Caco-2 (cell line): ENCODE measurements around the gene PARD3B. TPM values are rescaled to one million over a fixed set of nuclear protein-coding genes. Genes with fewer than 3 reads are reported as not detected.

ENCODE experiments used
- BruUV-seq: library from RNA; stranded (reverse); fragments of 400-500 nt; replicated peaks from 2 replicates; lab custom pipeline; 2021; lab: Mats Ljungman, UMichigan
- CTCF ChIA-PET: fragments of 300-600 bp; sonication (Branson Sonifier 250); formaldehyde crosslinking; loops from one replicate; lab custom pipeline; 2022; ENCODE audit warnings: antibody characterized with exemption; lab: Charles Lee
- POLR2A ChIA-PET: fragments of 300-600 bp; sonication (Branson Sonifier 250); formaldehyde crosslinking; loops from one replicate; lab custom pipeline; 2022; ENCODE audit warnings: antibody characterized with exemption; lab: Charles Lee
- DNase-seq, 2 experiments: peaks; one replicate each; pipeline versions ENCODE4 v3.0.0 to v3.0.0-alpha.2; 2020 to 2022
- H3K27me3 ChIP-seq: replicated peaks from 2 replicates; pipeline ENCODE4 v1.6.0; 2011; ENCODE audit warnings: low read length; ENCODE audit not compliant: control insufficient read depth, insufficient read depth
- H3K36me3 ChIP-seq: 2 replicates; pipeline ENCODE4 v1.5.1; 2011; ENCODE audit warnings: low read length; ENCODE audit not compliant: control insufficient read depth, insufficient read depth
- H3K4me1 ChIP-seq: fragments of 250-450 bp; sonication (Bioruptor Pico); 2 replicates; pipeline ENCODE4 v1.5.1; 2020; ENCODE audit warnings: mild to moderate bottlenecking
- H3K4me3 ChIP-seq: 2 replicates; pipeline ENCODE4 v1.5.1; 2011; ENCODE audit warnings: low read depth, mild to moderate bottlenecking, control low read depth, low read length
- H3K9me3 ChIP-seq: fragments of 250-450 bp; sonication (Bioruptor Pico); 2 replicates; pipeline ENCODE4 v1.5.1; 2020; ENCODE audit warnings: mild to moderate bottlenecking, moderate library complexity
- H3K27ac Mint-ChIP-seq: one replicate; pipeline ENCODE4 v1.8.0; 2022; ENCODE audit warnings: mixed read lengths; ENCODE audit not compliant: unreplicated experiment
- H3K27me3 Mint-ChIP-seq: one replicate; pipeline ENCODE4 v1.8.0; 2022; ENCODE audit warnings: mixed read lengths; ENCODE audit not compliant: insufficient read depth, unreplicated experiment
- H3K36me3 Mint-ChIP-seq: one replicate; pipeline ENCODE4 v1.8.0; 2022; ENCODE audit warnings: mild to moderate bottlenecking, mixed read lengths; ENCODE audit not compliant: insufficient read depth, unreplicated experiment
- H3K4me1 Mint-ChIP-seq: one replicate; pipeline ENCODE4 v1.8.0; 2022; ENCODE audit warnings: low read depth, mixed read lengths; ENCODE audit not compliant: unreplicated experiment
- H3K4me3 Mint-ChIP-seq: one replicate; pipeline ENCODE4 v1.8.0; 2022; ENCODE audit warnings: mild to moderate bottlenecking, moderate library complexity, mixed read lengths; ENCODE audit not compliant: unreplicated experiment
- H3K9me3 Mint-ChIP-seq: one replicate; pipeline ENCODE4 v1.8.0; 2022; ENCODE audit warnings: mixed read lengths; ENCODE audit not compliant: unreplicated experiment
- intact Hi-C: fragments of 100-400 bp; cut with micrococcal nuclease; formaldehyde crosslinking; loops from one replicate; pipeline ENCODE4 v1.10.0; 2022; ENCODE audit not compliant: unreplicated experiment
- total RNA-seq: library from RNA; stranded (reverse); gene quantifications from 2 replicates; pipeline ENCODE4 v1.2.3, GENCODE V29; 2022
- TF ChIP-seq, protein P1 (sequence below), 2 experiments: fragments of 200-600 bp in 1 of 2; IDR thresholded peaks; 1 replicate in 1 of 2; 2 replicates in 1 of 2; pipeline versions ENCODE4 v1.5.1 to v1.8.0; 2011 to 2022; ENCODE audit warnings: antibody characterized with exemption in 1 of 2, control low read depth in 1 of 2, inconsistent platforms in 1 of 2, low read depth in 1 of 2, low read length in 1 of 2, mild to moderate bottlenecking in 1 of 2, moderate library complexity in 1 of 2; ENCODE audit not compliant: insufficient read depth in 1 of 2, severe bottlenecking in 1 of 2, unreplicated experiment in 1 of 2

PARD3B gene
- total RNA-seq, 1 experiment from 2014 or later = 68.9 TPM

DNA sequence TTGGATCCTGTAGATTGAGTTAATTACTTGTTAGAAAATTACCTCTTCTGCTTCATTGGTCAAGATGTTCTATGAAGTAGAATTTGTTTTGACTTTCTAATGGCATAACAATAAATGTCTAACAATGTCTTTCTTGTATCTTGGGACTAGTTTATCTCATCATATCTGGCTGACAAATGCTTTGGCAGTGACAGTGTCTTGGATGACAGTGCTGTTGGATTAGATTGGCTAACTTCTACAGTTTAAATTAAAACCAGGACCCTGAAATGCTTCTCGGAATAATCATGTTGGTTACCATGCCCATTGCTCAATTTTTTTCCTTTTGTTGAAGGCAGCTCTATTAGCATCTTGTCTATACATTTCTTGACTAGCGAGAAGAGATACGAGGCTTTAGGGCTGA lies 176.9 kb downstream of the PARD3B start:
- no peaks in the 10 kb centered on the region; the same call in 1 of the 2 replicates for H3K36me3 ChIP-seq
- CTCF ChIA-PET = no interaction called here
- Mint-ChIP-seq H3K27ac (no peak overlapping the region), H3K36me3 (peaks cover 43% of the 10 kb centered on the region), H3K4me1 (peaks cover 18% of the 10 kb centered on the region), H3K27me3 (no peaks in the 10 kb centered on the region), H3K9me3 (no peaks in the 10 kb centered on the region), H3K4me3 (no peak overlapping the region)
- POLR2A ChIA-PET = no interaction called here
- intact Hi-C loops = loop anchor here (10.0 kb wide), 1 partner anchor 123 kb away; no protein-coding TSS in a partner anchor
- BruUV-seq = no TSS peak
- DNase-seq = no peak
- TF ChIP-seq, protein P1, sequence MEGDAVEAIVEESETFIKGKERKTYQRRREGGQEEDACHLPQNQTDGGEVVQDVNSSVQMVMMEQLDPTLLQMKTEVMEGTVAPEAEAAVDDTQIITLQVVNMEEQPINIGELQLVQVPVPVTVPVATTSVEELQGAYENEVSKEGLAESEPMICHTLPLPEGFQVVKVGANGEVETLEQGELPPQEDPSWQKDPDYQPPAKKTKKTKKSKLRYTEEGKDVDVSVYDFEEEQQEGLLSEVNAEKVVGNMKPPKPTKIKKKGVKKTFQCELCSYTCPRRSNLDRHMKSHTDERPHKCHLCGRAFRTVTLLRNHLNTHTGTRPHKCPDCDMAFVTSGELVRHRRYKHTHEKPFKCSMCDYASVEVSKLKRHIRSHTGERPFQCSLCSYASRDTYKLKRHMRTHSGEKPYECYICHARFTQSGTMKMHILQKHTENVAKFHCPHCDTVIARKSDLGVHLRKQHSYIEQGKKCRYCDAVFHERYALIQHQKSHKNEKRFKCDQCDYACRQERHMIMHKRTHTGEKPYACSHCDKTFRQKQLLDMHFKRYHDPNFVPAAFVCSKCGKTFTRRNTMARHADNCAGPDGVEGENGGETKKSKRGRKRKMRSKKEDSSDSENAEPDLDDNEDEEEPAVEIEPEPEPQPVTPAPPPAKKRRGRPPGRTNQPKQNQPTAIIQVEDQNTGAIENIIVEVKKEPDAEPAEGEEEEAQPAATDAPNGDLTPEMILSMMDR (IDR thresholded peaks at IDR 0.05; ENCODE audit: insufficient read depth in 1 of 2, low read depth in 1 of 2, low read length in 1 of 2, severe bottlenecking in 1 of 2, unreplicated experiment in 1 of 2) = no peak
- H3K27me3 ChIP-seq = no peaks in the 10 kb centered on the region
- no peaks in the 10 kb centered on the region for H3K9me3 ChIP-seq
- no peak overlapping the region for H3K4me3 ChIP-seq
- peaks cover 14% of the 10 kb centered on the region for H3K4me1 ChIP-seq

DNA sequence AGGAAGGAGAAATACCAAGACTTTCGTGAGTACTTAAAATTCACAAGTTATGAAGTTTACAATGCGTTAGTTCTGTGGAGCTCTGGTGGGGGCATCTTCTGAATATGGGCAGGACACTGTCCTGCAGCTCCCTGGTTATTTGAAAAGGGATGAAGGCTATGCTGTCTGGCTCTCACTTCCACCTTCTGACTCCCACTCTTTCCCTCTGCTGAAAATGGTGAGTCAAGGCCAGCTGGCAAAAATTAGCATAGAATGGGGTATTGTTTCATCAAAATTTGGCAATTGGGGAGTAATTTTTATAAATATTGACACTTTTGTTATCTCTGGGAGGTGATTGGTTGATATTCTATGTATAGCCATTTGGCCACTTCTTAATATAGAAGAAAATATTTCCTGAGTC lies 177.4 kb downstream of the PARD3B start:
- BruUV-seq = no TSS peak
- POLR2A ChIA-PET = no interaction called here

DNA sequence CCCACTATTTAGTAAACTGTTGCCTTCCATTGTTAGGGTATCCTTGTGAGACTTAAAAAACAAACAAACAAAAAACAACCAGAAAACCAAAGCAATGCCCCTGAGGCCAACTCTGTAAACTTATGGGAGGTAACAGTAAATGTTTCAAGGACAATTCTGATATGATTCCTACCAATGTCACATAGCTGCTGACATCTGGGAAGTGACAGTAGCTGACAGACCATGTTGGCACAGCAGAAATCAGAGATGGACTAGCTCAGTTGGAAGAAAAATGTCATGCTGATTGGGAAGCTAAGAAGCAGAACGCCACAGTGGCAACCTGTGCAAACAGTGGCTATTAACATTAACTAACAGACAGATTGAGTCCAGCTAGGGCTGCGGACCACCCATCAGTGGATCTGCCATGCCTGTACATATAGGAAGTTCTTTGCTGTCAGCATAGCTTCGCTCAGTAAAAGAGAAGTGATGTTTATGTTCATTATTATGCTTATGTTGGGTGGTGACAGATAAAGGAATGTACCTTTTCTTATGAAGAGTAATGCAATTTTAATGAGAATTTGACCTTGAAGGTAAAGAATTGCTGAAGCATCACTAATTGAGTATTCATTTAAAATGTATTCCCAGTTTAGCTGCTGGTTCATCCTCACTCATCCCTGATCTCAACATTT lies 180.6 kb downstream of the PARD3B start:
- TF ChIP-seq, protein P1 (IDR thresholded peaks at IDR 0.05; ENCODE audit: insufficient read depth in 1 of 2, low read depth in 1 of 2, low read length in 1 of 2, severe bottlenecking in 1 of 2, unreplicated experiment in 1 of 2) = no peak
- H3K4me1 ChIP-seq = peaks cover 21% of the 10 kb centered on the region
- Mint-ChIP-seq H3K27ac (no peak overlapping the region), H3K36me3 (peaks cover 50% of the 10 kb centered on the region), H3K4me3 (no peak overlapping the region), H3K4me1 (peaks cover 31% of the 10 kb centered on the region), H3K27me3 (no peaks in the 10 kb centered on the region), H3K9me3 (no peaks in the 10 kb centered on the region)
- H3K4me3 ChIP-seq = no peak overlapping the region
- intact Hi-C loops = loop anchor here (10.0 kb wide), 1 partner anchor 119 kb away; no protein-coding TSS in a partner anchor
- POLR2A ChIA-PET = no interaction called here
- no peaks in the 10 kb centered on the region for H3K27me3 ChIP-seq
- DNase-seq = no peak
- BruUV-seq = no TSS peak
- CTCF ChIA-PET = no interaction called here
- no peaks in the 10 kb centered on the region for H3K9me3 ChIP-seq
- no peaks in the 10 kb centered on the region for H3K36me3 ChIP-seq

More for the DNA sequence above, 177.4 kb downstream of the PARD3B start:
- H3K27ac Mint-ChIP-seq = no peak overlapping the region
- CTCF ChIA-PET = no interaction called here
- no peaks in the 10 kb centered on the region for H3K27me3 ChIP-seq
- H3K36me3 Mint-ChIP-seq = peaks cover 43% of the 10 kb centered on the region
- H3K9me3 Mint-ChIP-seq = no peaks in the 10 kb centered on the region
- H3K36me3 ChIP-seq = no peaks in the 10 kb centered on the region
- TF ChIP-seq, protein P1 (IDR thresholded peaks at IDR 0.05; ENCODE audit: insufficient read depth in 1 of 2, low read depth in 1 of 2, low read length in 1 of 2, severe bottlenecking in 1 of 2, unreplicated experiment in 1 of 2) = no peak
- no peak for DNase-seq
- peaks cover 19% of the 10 kb centered on the region for H3K4me1 ChIP-seq
- no peak overlapping the region for H3K4me3 Mint-ChIP-seq
- no peaks in the 10 kb centered on the region for H3K9me3 ChIP-seq
- intact Hi-C loops = loop anchor here (10.0 kb wide), 1 partner anchor 122 kb away; no protein-coding TSS in a partner anchor
- no peaks in the 10 kb centered on the region for H3K27me3 Mint-ChIP-seq
- H3K4me3 ChIP-seq = no peak overlapping the region
- H3K4me1 Mint-ChIP-seq = peaks cover 22% of the 10 kb centered on the region
